H7 (cell line): ENCODE measurements around the gene REV1. TPM values are rescaled to one million over a fixed set of nuclear protein-coding genes. Genes with fewer than 3 reads are reported as not detected.

Experiments
- DNase-seq: peaks from one replicate; pipeline ENCODE4 v3.0.0; 2012
- H3K27me3 ChIP-seq: 2 replicates; pipeline ENCODE4 v1.6.0; 2011; ENCODE audit warnings: mild to moderate bottlenecking, low read length; ENCODE audit not compliant: control insufficient read depth, insufficient read depth
- H3K36me3 ChIP-seq: replicated peaks from 2 replicates; pipeline ENCODE4 v1.5.1; 2011; ENCODE audit warnings: low read length; ENCODE audit not compliant: control insufficient read depth, insufficient read depth
- H3K4me3 ChIP-seq: 2 replicates; pipeline ENCODE4 v1.5.1; 2011; ENCODE audit warnings: low read depth, mild to moderate bottlenecking, control low read depth, low read length, moderate library complexity; ENCODE audit not compliant: insufficient read depth
- total RNA-seq: library from RNA; depleted of rRNA; stranded (reverse); fragments of >200 nt; shearing (Covaris generic); gene quantifications from 2 replicates; pipeline ENCODE4 v1.2.3, GENCODE V29; 2014

REV1 gene
- total RNA-seq, 1 experiment from 2014 or later: 21.1 TPM

DNA sequence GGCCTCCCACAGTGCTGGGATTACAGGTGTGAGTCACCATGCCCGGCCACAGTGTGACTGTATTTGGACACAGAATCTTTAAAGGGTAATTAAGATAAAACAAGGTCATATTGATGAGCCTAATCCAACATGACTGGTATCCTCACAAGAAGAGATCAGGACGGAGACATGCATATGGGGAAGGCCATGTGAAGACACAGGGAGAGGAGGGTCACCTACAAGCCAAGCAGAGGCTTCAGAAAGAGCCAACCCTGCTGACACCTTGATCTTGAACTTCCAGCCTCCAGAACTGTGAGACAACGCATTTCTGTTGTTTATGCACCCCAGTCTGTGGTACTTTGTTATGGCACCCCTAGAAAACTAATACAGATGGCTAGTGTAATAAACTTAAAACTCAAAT, 72.4 kb downstream of the REV1 start:
- Histone ChIP-seq H3K27me3 (no peaks in the 10 kb centered on the region), H3K36me3 (peaks cover 12% of the 10 kb centered on the region), H3K4me3 (no peak overlapping the region)
- DNase-seq: no peak

DNA sequence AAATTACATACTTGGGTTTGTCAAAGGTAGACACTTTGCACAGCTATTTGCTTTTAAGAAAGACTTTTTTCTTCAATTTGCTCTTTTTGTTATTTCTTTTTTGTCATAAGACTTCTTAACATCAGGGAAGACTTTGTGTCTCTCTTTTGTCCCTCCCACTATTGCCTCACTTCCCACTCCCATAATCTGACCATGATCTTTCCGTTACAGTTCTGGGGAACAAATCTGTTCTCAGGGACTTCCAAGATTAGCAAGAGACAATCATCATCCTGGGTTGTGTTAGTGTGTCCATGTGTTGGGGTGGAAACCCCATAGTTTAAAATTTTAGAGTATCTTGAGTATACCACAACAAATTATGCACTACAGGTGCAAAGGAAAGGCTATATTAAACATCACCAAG, 75.3 kb downstream of the REV1 start:
- no peaks in the 10 kb centered on the region for H3K27me3 ChIP-seq
- DNase-seq: no peak
- peaks cover 11% of the 10 kb centered on the region for H3K36me3 ChIP-seq
- no peak overlapping the region for H3K4me3 ChIP-seq

DNA sequence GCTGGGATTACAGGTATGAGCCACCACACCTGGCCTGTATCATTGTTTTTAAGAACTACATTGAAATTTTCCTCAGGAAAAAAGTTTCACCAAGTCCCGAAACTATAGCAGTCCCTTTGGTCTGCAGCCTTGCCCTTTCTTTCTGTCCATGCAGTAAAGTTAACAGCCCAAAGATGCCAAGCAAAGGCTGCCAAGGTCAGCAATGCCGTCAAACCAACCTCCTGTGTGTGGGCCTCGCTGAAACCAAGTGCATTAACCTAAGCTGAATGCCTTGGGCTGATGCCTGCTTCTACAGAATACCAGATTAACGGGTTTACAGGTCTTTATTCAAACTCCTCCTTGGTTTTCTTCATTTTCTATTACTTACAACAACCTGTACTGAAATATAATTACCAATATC, 79.5 kb downstream of the REV1 start:
- Histone ChIP-seq H3K27me3 (no peaks in the 10 kb centered on the region), H3K4me3 (no peak overlapping the region), H3K36me3 (peaks cover 10% of the 10 kb centered on the region)
- no peak for DNase-seq

DNA sequence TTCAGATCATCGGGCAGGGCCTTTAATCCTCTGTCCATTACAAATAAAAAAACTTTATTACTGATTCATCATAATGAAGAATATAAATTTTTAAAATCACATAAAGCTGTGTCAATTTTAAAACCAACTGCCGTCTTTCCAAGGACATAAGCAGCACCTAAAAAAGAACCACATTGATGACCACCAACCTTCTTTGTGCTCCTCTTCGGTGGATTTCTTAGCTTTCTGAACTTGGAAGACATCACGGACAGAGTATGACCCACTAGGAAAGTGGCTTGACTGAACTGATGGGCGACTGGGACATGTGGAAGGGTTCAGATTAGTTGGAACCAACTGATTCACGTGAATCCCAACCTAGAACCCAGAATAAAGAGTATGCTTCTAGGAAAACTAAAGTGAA, 83.7 kb downstream of the REV1 start:
- no peak for DNase-seq
- peaks cover 29% of the 10 kb centered on the region for H3K36me3 ChIP-seq
- no peaks in the 10 kb centered on the region for H3K27me3 ChIP-seq
- no peak overlapping the region for H3K4me3 ChIP-seq

DNA sequence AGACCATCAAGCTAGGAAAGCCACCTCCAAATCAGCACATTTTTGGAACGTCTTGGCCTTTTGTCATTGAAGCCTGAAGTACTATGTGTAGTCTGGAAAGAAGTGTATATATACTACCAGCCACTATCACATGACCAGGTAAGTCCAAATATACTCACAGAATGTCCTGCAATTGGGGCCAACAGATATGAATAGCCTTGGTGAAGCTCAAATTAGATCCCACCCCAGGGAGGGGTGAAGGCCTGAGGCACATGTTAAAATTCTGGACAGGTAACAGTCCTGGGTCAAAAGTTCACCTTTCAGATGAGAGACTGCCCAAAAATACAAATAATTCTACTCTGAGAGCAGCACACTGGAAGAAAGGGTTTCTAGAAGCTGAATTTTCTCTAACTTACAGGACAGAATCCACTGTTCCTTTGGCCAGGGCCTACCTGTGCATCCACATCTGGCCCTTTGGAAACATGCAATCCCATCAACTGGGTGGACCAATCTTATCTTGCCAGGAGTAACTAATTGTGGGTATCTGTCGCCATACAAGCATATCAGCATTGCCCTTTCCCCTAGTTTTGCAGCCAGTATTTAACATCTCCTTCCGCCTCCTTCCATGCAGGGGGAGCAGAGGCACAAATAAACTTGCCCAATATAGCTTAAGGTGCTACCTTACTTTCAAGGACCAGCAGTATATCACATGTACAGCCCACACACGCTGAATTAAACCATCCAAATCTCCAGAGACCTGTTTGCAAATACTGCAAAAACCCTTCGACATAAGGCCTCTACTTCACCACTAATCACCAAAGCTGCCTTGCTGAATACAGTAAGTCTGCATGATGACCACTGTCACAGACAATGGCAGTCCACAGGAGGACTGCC, 84.8 kb downstream of the REV1 start:
- no peak for DNase-seq
- no peaks in the 10 kb centered on the region for H3K27me3 ChIP-seq

DNA sequence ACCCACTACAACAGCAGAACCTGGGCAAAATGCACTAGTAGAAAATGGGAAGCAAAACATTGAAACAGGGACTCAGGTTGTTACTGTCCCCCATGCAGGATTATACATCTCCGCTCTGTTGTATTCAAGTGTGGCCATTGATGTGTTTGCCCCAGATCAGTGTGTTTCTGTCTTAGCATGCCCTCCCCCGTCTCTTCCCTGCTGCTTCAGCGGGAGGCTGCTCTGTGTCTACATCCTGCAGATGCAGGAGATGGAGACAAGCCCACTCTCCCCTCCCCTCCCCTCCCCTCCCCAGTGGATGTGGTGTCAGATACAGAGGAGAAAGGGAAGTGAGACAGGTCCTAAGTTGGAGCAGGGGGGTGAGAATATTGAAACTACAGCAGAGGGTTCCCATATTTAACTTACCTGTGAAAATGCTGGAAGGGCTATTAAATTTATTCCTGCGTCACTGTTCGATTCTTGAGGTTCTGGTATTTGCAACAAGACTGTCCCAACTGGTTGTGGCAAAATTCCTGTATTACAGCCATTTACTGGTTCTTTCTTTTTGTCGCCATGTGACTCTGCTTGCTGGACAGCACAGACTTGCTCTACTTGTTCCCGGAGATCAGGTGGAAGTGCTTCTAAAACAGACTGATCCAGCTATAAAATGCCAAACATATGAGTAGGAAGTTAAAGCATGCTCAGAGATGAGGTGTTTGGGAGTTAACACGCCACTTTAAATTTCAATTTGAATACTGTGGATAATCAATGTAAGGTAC, 85.6 kb downstream of the REV1 start:
- H3K27me3 ChIP-seq: no peaks in the 10 kb centered on the region
- no peak overlapping the region for H3K4me3 ChIP-seq
- peaks cover 29% of the 10 kb centered on the region for H3K36me3 ChIP-seq
- peak; percentile 29 for DNase-seq

More for the DNA sequence above, 84.8 kb downstream of the REV1 start:
- Histone ChIP-seq H3K4me3 (no peak overlapping the region), H3K36me3 (peaks cover 26% of the 10 kb centered on the region)

DNA sequence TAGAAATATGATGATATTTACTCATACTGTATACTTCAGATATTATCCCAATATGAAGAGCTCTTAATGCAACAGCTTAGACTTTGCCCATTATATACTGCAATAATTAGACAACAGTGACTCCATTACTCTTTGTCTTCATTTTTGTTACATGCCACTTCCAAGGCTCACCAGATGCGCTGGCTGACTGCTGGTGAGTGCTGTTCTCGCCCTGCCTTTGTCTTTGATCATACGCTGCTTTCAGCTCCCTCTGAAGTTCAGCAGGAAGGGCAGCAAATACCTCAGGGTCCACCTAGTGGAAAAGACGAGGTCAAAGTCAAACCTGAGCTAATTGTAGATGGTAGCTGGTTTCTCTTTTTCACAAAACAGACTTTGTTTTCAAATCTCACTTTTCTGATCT, 86.3 kb downstream of the REV1 start:
- Histone ChIP-seq H3K4me3 (no peak overlapping the region), H3K36me3 (peaks cover 35% of the 10 kb centered on the region), H3K27me3 (no peaks in the 10 kb centered on the region)
- DNase-seq: peak; percentile 48

DNA sequence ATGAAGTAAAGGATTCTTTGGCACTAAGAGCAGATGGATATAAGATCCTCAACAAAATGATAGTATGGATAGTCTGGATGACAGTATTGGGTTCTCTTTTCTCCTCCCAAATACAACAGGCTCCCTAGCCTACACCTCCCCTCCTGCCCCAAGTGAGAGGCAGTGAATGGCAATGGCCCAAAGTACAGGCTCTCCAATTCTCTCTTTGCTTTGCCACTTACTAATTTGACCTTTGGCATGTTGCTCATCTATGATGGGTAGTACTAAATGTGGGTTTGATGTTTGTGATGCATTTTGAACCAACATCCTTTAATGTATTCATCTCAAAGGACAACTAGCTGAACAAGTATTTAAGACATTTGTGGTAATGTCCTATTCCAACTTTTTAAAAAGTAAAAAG, 86.7 kb downstream of the REV1 start:
- Histone ChIP-seq H3K4me3 (no peak overlapping the region), H3K27me3 (no peaks in the 10 kb centered on the region), H3K36me3 (peaks cover 39% of the 10 kb centered on the region)
- DNase-seq: no peak

DNA sequence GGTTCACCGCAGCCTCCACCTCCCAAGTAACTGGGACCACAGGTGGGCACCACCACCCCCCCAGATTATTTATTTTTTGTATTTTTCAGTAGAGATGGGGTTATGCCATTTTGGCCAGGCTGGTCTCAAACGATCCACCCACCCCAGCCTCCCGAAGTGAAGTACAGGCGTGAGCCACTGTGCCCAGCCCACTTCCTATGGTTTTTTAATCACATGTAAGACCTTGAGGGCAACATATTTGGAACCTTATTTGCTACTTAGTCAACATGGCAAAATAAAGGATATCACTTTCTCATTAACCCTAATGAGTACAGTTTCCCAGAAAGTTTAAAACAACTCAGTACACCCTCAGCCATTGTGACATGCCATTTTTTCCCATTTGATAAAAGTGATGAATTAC, 88.0 kb downstream of the REV1 start:
- no peak overlapping the region for H3K4me3 ChIP-seq
- no peaks in the 10 kb centered on the region for H3K27me3 ChIP-seq
- DNase-seq: no peak
- H3K36me3 ChIP-seq: peaks cover 43% of the 10 kb centered on the region

DNA sequence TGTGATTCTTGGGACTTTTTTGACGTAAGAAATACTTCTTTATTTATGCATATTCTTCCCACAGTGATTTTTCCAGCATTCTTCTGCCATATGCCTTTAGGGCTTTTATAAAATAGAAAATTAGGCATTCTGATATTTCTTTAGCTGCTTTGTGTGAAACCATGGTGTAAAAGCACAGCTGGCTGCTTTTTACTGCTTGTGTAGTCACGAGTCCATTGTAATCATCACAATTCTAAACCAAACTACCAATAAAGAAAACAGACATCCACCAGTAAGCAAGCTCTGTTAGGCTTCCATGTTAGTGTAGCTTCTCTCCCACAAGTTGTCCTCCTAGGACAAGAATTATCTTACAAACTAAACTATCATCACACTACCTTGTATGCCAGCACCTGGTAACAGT, 90.0 kb downstream of the REV1 start:
- no peak for DNase-seq
- no peaks in the 10 kb centered on the region for H3K27me3 ChIP-seq
- H3K4me3 ChIP-seq: no peak overlapping the region
- H3K36me3 ChIP-seq: peaks cover 44% of the 10 kb centered on the region

DNA sequence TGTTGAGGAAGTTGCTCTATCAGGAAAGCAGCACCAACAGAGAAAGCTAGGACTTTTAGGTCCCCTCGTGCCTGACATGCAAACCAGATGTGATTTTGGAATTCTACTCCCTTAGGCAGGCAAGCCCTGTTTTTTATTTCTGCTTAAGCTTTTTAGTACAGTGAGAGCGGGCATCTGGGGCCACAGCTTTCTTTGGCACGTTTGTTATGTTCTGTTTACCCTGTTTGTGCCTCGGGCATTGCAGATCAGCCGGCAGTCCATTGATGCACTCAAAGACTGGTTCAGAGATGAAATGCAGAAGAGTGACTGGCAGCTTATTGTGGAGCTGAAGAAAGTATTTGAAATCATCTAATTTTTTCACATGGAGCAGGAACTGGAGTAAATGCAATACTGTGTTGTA, 90.8 kb downstream of the REV1 start:
- DNase-seq: no peak
- Histone ChIP-seq H3K4me3 (no peak overlapping the region), H3K36me3 (peaks cover 41% of the 10 kb centered on the region), H3K27me3 (no peaks in the 10 kb centered on the region)

DNA sequence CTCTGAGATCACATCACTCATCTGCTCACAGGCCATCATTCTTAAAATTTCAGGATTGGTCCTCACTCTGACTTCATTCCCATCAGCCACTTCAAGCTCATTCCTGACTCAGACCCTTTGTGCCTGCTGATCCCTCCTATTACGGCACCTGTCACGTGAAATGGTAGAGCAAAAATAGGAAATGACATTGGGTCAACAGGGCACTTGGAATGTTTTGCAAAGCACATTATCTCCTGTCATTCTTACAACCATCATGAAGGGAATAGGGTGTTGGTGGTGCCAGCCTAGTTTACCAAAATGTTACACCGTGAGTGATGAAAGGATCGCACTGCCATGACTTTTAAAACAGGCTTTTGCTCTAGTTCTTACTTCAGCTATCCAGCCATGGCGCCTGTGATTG, 91.5 kb downstream of the REV1 start:
- H3K4me3 ChIP-seq: no peak overlapping the region
- H3K36me3 ChIP-seq: peaks cover 39% of the 10 kb centered on the region
- DNase-seq: no peak
- H3K27me3 ChIP-seq: no peaks in the 10 kb centered on the region

DNA sequence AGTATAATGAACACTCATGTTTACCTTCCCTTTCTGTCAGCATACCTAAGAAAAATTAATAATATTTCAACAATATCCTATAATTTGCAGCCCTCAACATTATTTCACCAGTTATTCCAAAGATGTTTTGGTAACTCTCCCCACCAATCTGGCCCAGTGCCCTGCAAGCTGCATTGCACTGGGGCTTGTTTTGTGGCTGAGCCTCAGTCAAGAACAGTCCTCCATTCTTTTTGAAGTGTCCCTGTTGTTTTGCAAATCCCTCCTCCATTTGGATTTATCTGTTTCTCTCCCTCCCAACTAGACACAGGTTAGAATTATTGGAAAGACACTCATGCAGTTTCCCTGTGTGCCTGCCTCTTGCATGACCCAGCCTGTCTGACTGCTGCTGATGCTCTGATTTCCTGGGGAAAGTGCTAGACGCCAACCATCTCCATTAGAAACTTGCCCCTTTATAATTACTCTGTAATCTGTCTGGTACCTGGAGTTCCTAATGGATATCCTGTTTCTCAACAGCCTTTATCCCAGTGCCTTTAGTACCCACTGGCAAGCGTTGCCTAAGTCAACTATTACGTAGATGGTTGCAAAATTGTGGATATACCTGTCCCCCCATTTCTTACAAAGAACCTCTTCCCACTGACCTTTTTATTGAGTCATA, 92.4 kb downstream of the REV1 start:
- H3K27me3 ChIP-seq: no peaks in the 10 kb centered on the region
- DNase-seq: no peak
- H3K36me3 ChIP-seq: peaks cover 38% of the 10 kb centered on the region
- no peak overlapping the region for H3K4me3 ChIP-seq

DNA sequence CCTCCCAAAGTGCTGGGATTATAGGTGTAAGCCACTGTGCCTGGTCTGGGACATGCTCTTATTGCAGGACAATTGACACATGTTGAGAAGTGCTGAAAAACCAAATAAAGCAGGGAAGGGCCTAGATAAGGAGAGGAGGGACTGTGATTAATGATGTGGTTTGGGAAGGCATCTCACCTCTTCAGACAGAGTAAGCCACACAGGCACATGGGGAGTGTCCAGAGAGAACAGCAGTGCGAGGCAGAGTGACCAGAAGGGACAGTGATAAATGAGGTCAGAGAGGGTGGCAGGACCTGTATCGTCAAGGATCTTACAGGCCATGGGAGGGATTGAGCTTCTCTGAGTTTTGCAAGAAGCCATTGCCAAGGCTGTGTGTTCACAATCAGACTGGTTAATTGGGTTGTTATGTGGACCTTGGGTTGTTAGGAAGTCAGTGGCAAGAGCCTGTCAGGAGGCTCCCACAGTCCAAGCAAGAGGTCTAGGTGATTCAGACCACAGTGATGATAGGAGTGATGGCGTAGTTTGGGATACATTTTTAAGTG, 94.2 kb downstream of the REV1 start:
- DNase-seq: no peak
- H3K36me3 ChIP-seq: peaks cover 34% of the 10 kb centered on the region
- H3K27me3 ChIP-seq: no peaks in the 10 kb centered on the region
- H3K4me3 ChIP-seq: no peak overlapping the region
